Psoas muscle (tissue), 8 donors: Measurements from ENCODE around the gene FANCC. TPM values are rescaled to one million over a fixed set of nuclear protein-coding genes. Genes with fewer than 3 reads are reported as not detected.

ENCODE experiments used
- ATAC-seq, 4 donors: fragments of 200-7000 bp; cut with Tn5 transposase; one replicate each; pipeline ENCODE4 v1.9.1; 2020; ENCODE audit warnings: moderate library complexity in 3 of 4, mild to moderate bottlenecking in 2 of 4
- DNase-seq, 2 donors: peaks; one replicate each; pipeline ENCODE4 v3.0.0-alpha.2; 2020
- H3K27ac ChIP-seq: fragments of 200-600 bp; one replicate; pipeline ENCODE4 v1.8.0; 2022
- H3K27me3 ChIP-seq, 3 donors: fragments of 200-600 bp in 1 of 3; one replicate each; pipeline versions ENCODE4 v1.6.1 to v1.8.0; 2013 to 2022; ENCODE audit warnings: low read length in 2 of 3, mild to moderate bottlenecking in 2 of 3, moderate library complexity in 1 of 3; ENCODE audit not compliant: insufficient read depth in 3 of 3
- H3K36me3 ChIP-seq, 2 donors: fragments of 200-600 bp in 1 of 2; one replicate each; pipeline versions ENCODE4 v1.6.1 to v1.8.0; 2013 to 2022; ENCODE audit warnings: low read depth in 1 of 2, mild to moderate bottlenecking in 1 of 2, moderate library complexity in 1 of 2; ENCODE audit not compliant: insufficient read depth in 1 of 2
- H3K4me1 ChIP-seq: fragments of 200-600 bp; one replicate; pipeline ENCODE4 v1.8.0; 2022
- H3K4me3 ChIP-seq: fragments of 200-600 bp; one replicate; pipeline ENCODE4 v1.8.0; 2022; ENCODE audit warnings: mild to moderate bottlenecking
- H3K9me3 ChIP-seq: fragments of 200-600 bp; one replicate; pipeline ENCODE4 v1.8.0; 2022
- CTCF ChIP-seq: fragments of 200-600 bp; IDR thresholded peaks from one replicate; pipeline ENCODE4 v1.8.0; 2022; ENCODE audit warnings: antibody characterized with exemption
- WGBS, 3 donors: extraction: QIAGEN DNeasy Blood & Tissue Kit; methylation state at CpG; one replicate each; pipeline versions ENCODE4 v1.1.6 to v1.1.7; 2013; 5-methylcytosine and 5-hydroxymethylcytosine counted together
- intact Hi-C, 2 donors: fragments of 100-400 bp; cut with DNase I; formaldehyde crosslinking; loops; one replicate each; pipeline versions ENCODE4 v1.11.0 to v1.14.2; 2022
- polyA plus RNA-seq, 3 donors: library from polyadenylated mRNA; stranded (reverse); fragments of 200-250 nt; gene quantifications; one replicate each; pipeline ENCODE4 v1.2.3, GENCODE V29; 2013
- total RNA-seq, 4 donors: library from RNA; stranded (reverse); fragmentation: NEBNext Ultra II Directional in 2 of 4; extraction: Animal tissue kit (Norgen Biotek cat#: 25700) in 2 of 4; gene quantifications; one replicate each; pipeline versions ENCODE4 v1.2.1 to v1.2.4, GENCODE V29; 2021 to 2023
- donor health status: healthy with polysubstance abuse.
- donor health status: DM: no; HTN: no; CAD: no; lungs with moderate emphysema.
- donor health status: Bipolar disorder and iron deficiency.
- donor health status: healthy.
- donor health status: DM: yes; HTN: yes; CAD: no.
- donor health status: DM: no; HTN: no; CAD: no.
- donor health status: DM: no; HTN: no; CAD: no.
- donor health status: DM: yes; HTN: yes; CAD: no.

FANCC gene
- total and polyA plus RNA-seq, 7 donors: 2.1 to 5.2 (median 3.6) TPM

- peak; percentile 11 to 57 (median 46) for ATAC-seq
- peak overlapping the region; percentile 89 for H3K27ac ChIP-seq
- peaks cover 74% of the 10 kb centered on the region for H3K4me1 ChIP-seq
- H3K9me3 ChIP-seq: no peaks in the 10 kb centered on the region
- peak overlapping the region; percentile 5 for H3K4me3 ChIP-seq
- TF ChIP-seq CTCF: no peak
- peak in 1 of 2 donors; percentile 82 for DNase-seq
- 34 to 60% (median 43%) methylated on average over 40 of the region's 40 CpGs for WGBS, 3 donors
- H3K27me3 ChIP-seq: no peaks in the 10 kb centered on the region
- intact Hi-C loops: loop anchor here in 1 of 2 donors (5.0 kb wide), 1 partner anchor 59 kb away; no protein-coding TSS in a partner anchor
- H3K36me3 ChIP-seq: peaks cover 0 to 44% of the 10 kb centered on the region in 2 donors
Measured at GRCh38 chr9:95085861-95086563, 231.5 kb downstream of the FANCC start.

- Histone ChIP-seq H3K36me3 (peaks cover 0 to 49% of the 10 kb centered on the region in 2 donors), H3K4me3 (peak overlapping the region; percentile 5), H3K4me1 (peaks cover 74% of the 10 kb centered on the region), H3K9me3 (no peaks in the 10 kb centered on the region), H3K27ac (peak overlapping the region; percentile 89), H3K27me3 (no peaks in the 10 kb centered on the region)
- DNase-seq: peak in 1 of 2 donors; percentile 62
- WGBS, 3 donors: 45 to 61% (median 50%) methylated on average over 29 of the region's 29 CpGs
- peak; percentile 7 for TF ChIP-seq CTCF
- intact Hi-C loops: loop anchor here in 1 of 2 donors (5.0 kb wide), 1 partner anchor 58 kb away; no protein-coding TSS in a partner anchor
- peak in 3 of 4 donors; percentile 35 to 47 (median 40) for ATAC-seq
Measured at GRCh38 chr9:95085036-95085770, 232.3 kb downstream of the FANCC start.

GRCh38 chr9:95084254-95084934 is 233.1 kb downstream of the FANCC start:
- peak overlapping the region; percentile 89 for H3K27ac ChIP-seq
- H3K4me1 ChIP-seq: peaks cover 71% of the 10 kb centered on the region
- peaks cover 0 to 49% of the 10 kb centered on the region in 2 donors for H3K36me3 ChIP-seq
- H3K9me3 ChIP-seq: no peaks in the 10 kb centered on the region
- H3K27me3 ChIP-seq: no peaks in the 10 kb centered on the region
- 32 to 57% (median 39%) methylated on average over 19 of the region's 19 CpGs for WGBS, 3 donors
- H3K4me3 ChIP-seq: peak overlapping the region; percentile 26
- intact Hi-C loops: no loop called here
- no peak for TF ChIP-seq CTCF
- ATAC-seq (peak; percentile 24 to 55 (median 42)), DNase-seq (peak in 1 of 2 donors; percentile 66)

- intact Hi-C loops: no loop called here
- H3K36me3 ChIP-seq: peaks cover 0 to 49% of the 10 kb centered on the region in 2 donors
- H3K4me1 ChIP-seq: peaks cover 72% of the 10 kb centered on the region
- no peaks in the 10 kb centered on the region for H3K27me3 ChIP-seq
- no peak for DNase-seq
- no peak overlapping the region for H3K4me3 ChIP-seq
- TF ChIP-seq CTCF: no peak
- H3K9me3 ChIP-seq: no peaks in the 10 kb centered on the region
- 82 to 93% (median 83%) methylated on average over 39 of the region's 39 CpGs for WGBS, 3 donors
- H3K27ac ChIP-seq: peak overlapping the region; percentile 93
- peak in 2 of 4 donors; percentile 5 to 16 for ATAC-seq
Measured at GRCh38 chr9:95083086-95083768, 234.3 kb downstream of the FANCC start.
